K562 (cell line): Measurements from ENCODE around the gene BEST4. TPM values are rescaled to one million over a fixed set of nuclear protein-coding genes. Genes with fewer than 3 reads are reported as not detected.
A peak's percentile ranks its signal among the peaks of the same experiment; 100 is the strongest.

Experiments used
- ARID4B ChIP-seq: sonication (generic); formaldehyde crosslinking; IDR thresholded peaks from 2 replicates; pipeline ENCODE4 v1.8.0; 2022; ENCODE audit warnings: mild to moderate bottlenecking, missing genetic modification reagents
- ATF6 ChIP-seq: sonication (generic); formaldehyde crosslinking; IDR thresholded peaks from 2 replicates; pipeline ENCODE4 v1.4.0; 2020; ENCODE audit warnings: mild to moderate bottlenecking, missing genetic modification reagents
- CBX2 ChIP-seq: fragments of 200-600 bp; sonication (generic); IDR thresholded peaks from one replicate; pipeline ENCODE4 v1.6.1; 2012; ENCODE audit warnings: mild to moderate bottlenecking, low read length, inconsistent platforms; ENCODE audit not compliant: insufficient read depth, poor library complexity, severe bottlenecking
- DACH1 ChIP-seq: fragments of 450-650 bp; IDR thresholded peaks from 2 replicates; pipeline ENCODE4 v1.6.1; 2018; ENCODE audit not compliant: partially characterized antibody
- EZH2 ChIP-seq: IDR thresholded peaks from 2 replicates; pipeline ENCODE4 v1.6.1; 2012; ENCODE audit warnings: low read depth, mild to moderate bottlenecking, inconsistent platforms, low read length, borderline replicate concordance
- GATA2 ChIP-seq: sonication (generic); formaldehyde crosslinking; IDR thresholded peaks from 2 replicates; pipeline ENCODE4 v1.4.0; 2020; ENCODE audit warnings: mild to moderate bottlenecking, missing genetic modification reagents
- NCOR1 ChIP-seq: fragments of 450-650 bp; IDR thresholded peaks from 2 replicates; pipeline ENCODE4 v1.6.1; 2016; ENCODE audit warnings: mild to moderate bottlenecking, moderate library complexity
- NFRKB ChIP-seq: fragments of 450-650 bp; IDR thresholded peaks from 2 replicates; pipeline ENCODE4 v1.6.1; 2016; ENCODE audit warnings: low read depth
- NR2C1 ChIP-seq, 2 experiments: fragments of 450-650 bp; IDR thresholded peaks; 2 replicates each; pipeline ENCODE4 v1.6.1; 2017; ENCODE audit warnings: mild to moderate bottlenecking in 2 of 2, antibody characterized with exemption in 1 of 2, inconsistent platforms in 1 of 2, missing compliant biosample characterization in 1 of 2, missing genetic modification characterization in 1 of 2
- PKNOX1 ChIP-seq: fragments of 450-650 bp; IDR thresholded peaks from 2 replicates; pipeline ENCODE4 v1.6.1; 2016
- POLR2AphosphoS2 ChIP-seq: IDR thresholded peaks from 2 replicates; pipeline ENCODE4 v1.6.1; 2012; ENCODE audit warnings: low read length, improper control_type of control experiment
- RBFOX2 ChIP-seq: fragments of 200-400 bp; formaldehyde crosslinking; IDR thresholded peaks from 2 replicates; pipeline ENCODE4 v1.6.1; 2017; ENCODE audit warnings: low read depth, mild to moderate bottlenecking, low read length, moderate library complexity
- SRF ChIP-seq, 2 experiments: fragments of 250-450, 450-650 bp in 1 of 2; sonication (Bioruptor Pico) in 1 of 2; sonication (generic) in 1 of 2; formaldehyde crosslinking; IDR thresholded peaks; 2 replicates each; pipeline versions ENCODE4 v1.5.0 to v1.5.1; 2020 to 2022; ENCODE audit warnings: mild to moderate bottlenecking in 1 of 2, missing genetic modification reagents in 1 of 2
- TEAD2 ChIP-seq: fragments of 450-650 bp; IDR thresholded peaks from 2 replicates; pipeline ENCODE4 v1.6.1; 2016; ENCODE audit warnings: missing genetic modification characterization, control low read depth, missing compliant biosample characterization
- ZEB2 ChIP-seq: fragments of 450-650 bp; IDR thresholded peaks from 2 replicates; pipeline ENCODE4 v1.6.1; 2016
- ZSCAN32 ChIP-seq: fragments of 450-650 bp; formaldehyde crosslinking; IDR thresholded peaks from 2 replicates; pipeline ENCODE4 v1.4.0; 2020; ENCODE audit warnings: mild to moderate bottlenecking, moderate library complexity
- polyA plus RNA-seq, 8 experiments: library from polyadenylated mRNA; depleted of rRNA in 4 of 8; stranded (reverse) in 5 of 8; unstranded in 3 of 8; fragments of >200 nt; fragmentation: Nextera tagmentation in 2 of 8; fragmentation: Illumina TruSeq in 1 of 8; extraction: Ambion mirVana in 2 of 8; extraction: Trizol in 1 of 8; gene quantifications; 2 replicates each; pipeline versions ENCODE4 v1.2.1 to v1.2.3, GENCODE V29; 2011 to 2014; ENCODE audit warnings: inconsistent platforms in 1 of 8, missing spikeins in 1 of 8
- total RNA-seq, 7 experiments: library from RNA; depleted of rRNA in 6 of 7; stranded (reverse); fragments of >200 nt in 6 of 7; fragmentation: Illumina TruSeq in 2 of 7; extraction: Trizol in 2 of 7; gene quantifications; 2 replicates each; pipeline versions ENCODE4 v1.2.1 to v1.2.3, GENCODE V29; 2011 to 2021; ENCODE audit warnings: low replicate concordance in 1 of 7
- TF ChIP-seq, protein P1 (sequence below): sonication (generic); formaldehyde crosslinking; IDR thresholded peaks from 2 replicates; pipeline ENCODE4 v1.8.0; 2022; ENCODE audit warnings: mild to moderate bottlenecking, missing genetic modification reagents
- TF ChIP-seq, protein P2 (sequence below): sonication (generic); formaldehyde crosslinking; IDR thresholded peaks from 2 replicates; pipeline ENCODE4 v1.8.0; 2022; ENCODE audit warnings: missing genetic modification reagents, mild to moderate bottlenecking, moderate library complexity, borderline replicate concordance

The BEST4 gene
- total and polyA plus RNA-seq, 9 of the 15 experiments (the other 6 are each of a cell fraction or from before 2014, with no cell fraction given), result 0.07 to 0.11 TPM; not detected in 7

DNA sequence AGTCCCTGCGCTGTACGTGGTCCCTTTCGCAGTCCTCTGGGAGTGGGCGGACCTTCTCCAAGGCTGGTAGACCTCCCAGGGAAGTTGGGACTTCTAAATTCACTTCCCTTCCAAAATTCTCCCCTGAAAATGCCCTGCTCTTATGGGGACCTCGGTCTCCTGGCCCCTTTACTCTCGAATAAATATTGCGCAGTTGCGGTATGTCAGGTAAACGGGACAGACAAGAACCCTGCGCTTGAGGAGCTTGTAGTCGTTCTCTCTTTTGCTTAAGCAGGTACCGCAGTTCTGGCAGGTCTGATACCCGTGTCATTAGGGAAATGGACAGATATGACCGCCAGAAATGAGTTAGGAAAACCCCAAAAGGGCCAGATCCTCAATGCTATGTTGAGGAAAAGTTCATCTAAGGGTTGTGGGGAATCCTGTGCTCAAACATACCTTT is 47.8 kb downstream of the BEST4 start (continued):
- TF ChIP-seq EZH2, result no peak
- TF ChIP-seq NFRKB, result 0 out of 2 replicates have a peak, but pooled peaks have one; percentile 48
- TF ChIP-seq ZEB2, result 0 out of 2 replicates have a peak, but pooled peaks have one; percentile 2
- 0 out of 2 replicates have a peak, but pooled peaks have one; percentile 18 for TF ChIP-seq GATA2 (CRISPR knock-in tag)
- no peak for TF ChIP-seq NR2C1 (IDR thresholded peaks at IDR 0.05)
- no peak for TF ChIP-seq NR2C1 (tag; IDR thresholded peaks at IDR 0.05)
- no peak for TF ChIP-seq CBX2
- no peak for TF ChIP-seq DACH1
- TF ChIP-seq RBFOX2, result no peak
- TF ChIP-seq ZSCAN32 (CRISPR knock-in tag), result no peak
- no peak for TF ChIP-seq PKNOX1
- TF ChIP-seq, protein P1, sequence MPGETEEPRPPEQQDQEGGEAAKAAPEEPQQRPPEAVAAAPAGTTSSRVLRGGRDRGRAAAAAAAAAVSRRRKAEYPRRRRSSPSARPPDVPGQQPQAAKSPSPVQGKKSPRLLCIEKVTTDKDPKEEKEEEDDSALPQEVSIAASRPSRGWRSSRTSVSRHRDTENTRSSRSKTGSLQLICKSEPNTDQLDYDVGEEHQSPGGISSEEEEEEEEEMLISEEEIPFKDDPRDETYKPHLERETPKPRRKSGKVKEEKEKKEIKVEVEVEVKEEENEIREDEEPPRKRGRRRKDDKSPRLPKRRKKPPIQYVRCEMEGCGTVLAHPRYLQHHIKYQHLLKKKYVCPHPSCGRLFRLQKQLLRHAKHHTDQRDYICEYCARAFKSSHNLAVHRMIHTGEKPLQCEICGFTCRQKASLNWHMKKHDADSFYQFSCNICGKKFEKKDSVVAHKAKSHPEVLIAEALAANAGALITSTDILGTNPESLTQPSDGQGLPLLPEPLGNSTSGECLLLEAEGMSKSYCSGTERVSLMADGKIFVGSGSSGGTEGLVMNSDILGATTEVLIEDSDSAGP (CRISPR knock-in tag), result 0 out of 2 replicates have a peak, but pooled peaks have one; percentile 29
- TF ChIP-seq SRF (CRISPR knock-in tag; IDR thresholded peaks at IDR 0.05), result no peak
- TF ChIP-seq ATF6, result peak; percentile 63; the same call in 1 of the 2 replicates
- no peak for TF ChIP-seq NCOR1
- TF ChIP-seq TEAD2 (tag), result no peak
- TF ChIP-seq ARID4B, result 0 out of 2 replicates have a peak, but pooled peaks have one; percentile 7
- no peak for TF ChIP-seq POLR2AphosphoS2
- TF ChIP-seq, protein P2, sequence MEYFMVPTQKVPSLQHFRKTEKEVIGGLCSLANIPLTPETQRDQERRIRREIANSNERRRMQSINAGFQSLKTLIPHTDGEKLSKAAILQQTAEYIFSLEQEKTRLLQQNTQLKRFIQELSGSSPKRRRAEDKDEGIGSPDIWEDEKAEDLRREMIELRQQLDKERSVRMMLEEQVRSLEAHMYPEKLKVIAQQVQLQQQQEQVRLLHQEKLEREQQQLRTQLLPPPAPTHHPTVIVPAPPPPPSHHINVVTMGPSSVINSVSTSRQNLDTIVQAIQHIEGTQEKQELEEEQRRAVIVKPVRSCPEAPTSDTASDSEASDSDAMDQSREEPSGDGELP, result no peak
